ENCODE measurements around the gene TTC32.

The TTC32 gene

DNA sequence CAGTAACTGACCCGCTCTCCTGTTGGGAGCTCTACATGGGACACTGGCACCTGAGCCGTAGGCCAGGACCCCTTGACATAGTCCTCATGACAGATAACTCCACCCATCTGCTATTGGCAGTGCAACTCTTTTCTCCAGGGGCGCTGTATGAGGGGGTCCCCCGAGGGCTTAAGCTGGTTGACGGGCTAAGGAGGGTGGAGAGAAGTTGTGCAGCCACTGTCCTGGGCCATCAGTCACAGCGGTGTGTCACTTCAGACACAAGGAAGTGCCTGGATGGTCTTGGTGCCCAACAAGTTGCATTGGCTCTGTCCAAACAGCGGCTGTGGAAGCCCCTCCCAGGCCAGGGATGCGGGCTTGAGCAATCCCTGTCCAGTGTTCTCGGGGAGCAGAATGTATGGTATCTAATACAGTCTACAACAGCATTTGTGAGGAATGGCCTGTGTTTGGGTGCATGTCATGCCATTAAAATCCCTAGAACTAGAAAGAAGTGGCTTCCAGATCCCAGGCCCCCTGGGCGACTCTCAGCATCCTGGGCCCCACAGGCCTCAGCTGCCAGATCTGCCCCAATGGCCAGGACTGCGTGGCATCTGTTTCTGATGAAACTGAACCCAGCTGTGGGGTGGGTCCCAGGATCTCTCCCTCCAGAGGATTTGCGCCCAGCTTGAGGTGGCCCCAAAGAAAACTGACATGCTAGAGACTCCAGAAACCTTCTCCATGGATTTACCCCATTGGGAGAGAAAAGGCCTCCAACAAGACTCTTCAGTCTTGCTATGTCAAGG is 23.3 kb downstream of the TTC32 start:
- TF ChIP-seq EZH2 (IDR thresholded peaks at IDR 0.05; ENCODE audit: borderline replicate concordance, low read depth, low read length, severe bottlenecking): no peak
- ATAC-seq (ENCODE audit: insufficient read depth, low read depth): no peak

DNA sequence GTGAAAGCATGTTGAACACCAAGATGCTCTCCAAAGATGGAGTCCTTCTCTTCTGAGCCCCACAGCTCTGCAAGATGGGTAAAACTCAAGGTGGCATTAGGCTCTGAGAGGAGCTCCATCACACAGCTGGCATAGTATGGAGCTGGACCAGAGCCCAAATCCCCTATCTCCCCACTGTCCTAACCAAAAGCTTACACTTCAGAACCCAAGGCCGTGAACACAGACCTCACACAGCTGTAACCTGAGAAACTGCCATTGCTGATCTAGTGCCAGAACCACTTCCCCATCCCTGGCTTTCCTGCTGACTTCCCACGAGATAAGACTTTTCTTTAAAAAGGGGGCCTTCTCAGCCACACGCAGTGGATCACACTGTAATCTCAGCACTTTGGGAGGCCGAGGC is 25.0 kb downstream of the TTC32 start:
- TF ChIP-seq EZH2 (IDR thresholded peaks at IDR 0.05; ENCODE audit: borderline replicate concordance, low read depth, low read length, severe bottlenecking): no peak
- TF ChIP-seq, protein P1, sequence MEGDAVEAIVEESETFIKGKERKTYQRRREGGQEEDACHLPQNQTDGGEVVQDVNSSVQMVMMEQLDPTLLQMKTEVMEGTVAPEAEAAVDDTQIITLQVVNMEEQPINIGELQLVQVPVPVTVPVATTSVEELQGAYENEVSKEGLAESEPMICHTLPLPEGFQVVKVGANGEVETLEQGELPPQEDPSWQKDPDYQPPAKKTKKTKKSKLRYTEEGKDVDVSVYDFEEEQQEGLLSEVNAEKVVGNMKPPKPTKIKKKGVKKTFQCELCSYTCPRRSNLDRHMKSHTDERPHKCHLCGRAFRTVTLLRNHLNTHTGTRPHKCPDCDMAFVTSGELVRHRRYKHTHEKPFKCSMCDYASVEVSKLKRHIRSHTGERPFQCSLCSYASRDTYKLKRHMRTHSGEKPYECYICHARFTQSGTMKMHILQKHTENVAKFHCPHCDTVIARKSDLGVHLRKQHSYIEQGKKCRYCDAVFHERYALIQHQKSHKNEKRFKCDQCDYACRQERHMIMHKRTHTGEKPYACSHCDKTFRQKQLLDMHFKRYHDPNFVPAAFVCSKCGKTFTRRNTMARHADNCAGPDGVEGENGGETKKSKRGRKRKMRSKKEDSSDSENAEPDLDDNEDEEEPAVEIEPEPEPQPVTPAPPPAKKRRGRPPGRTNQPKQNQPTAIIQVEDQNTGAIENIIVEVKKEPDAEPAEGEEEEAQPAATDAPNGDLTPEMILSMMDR (IDR thresholded peaks at IDR 0.05; ENCODE audit: borderline replicate concordance, extremely low read depth, low read length, poor library complexity, severe bottlenecking): no peak

More for the DNA sequence above, 23.3 kb downstream of the TTC32 start:
- Histone ChIP-seq H3K9ac (ENCODE audit: low read depth, low read length) (no peak overlapping the region), H3K9me3 (ENCODE audit: insufficient read depth, low read length, severe bottlenecking) (no peaks in the 10 kb centered on the region), H3K4me3 (ENCODE audit: low read depth in 1 of 2, low read length in 2 of 2) (no peak overlapping the region), H4K20me1 (ENCODE audit: insufficient read depth, low read length) (no peaks in the 10 kb centered on the region), H3K4me2 (ENCODE audit: insufficient read depth, low read length) (no peak overlapping the region), H3K27ac (ENCODE audit: low read length) (no peak overlapping the region), H3K27me3 (ENCODE audit: insufficient read depth, low read length, poor library complexity) (no peaks in the 10 kb centered on the region), H3K36me3 (ENCODE audit: insufficient read depth, low read length) (no peaks in the 10 kb centered on the region), H3K4me1 (ENCODE audit: insufficient read depth, low read length) (no peaks in the 10 kb centered on the region), H3K79me2 (ENCODE audit: insufficient read depth, low read length) (no peaks in the 10 kb centered on the region), H2AFZ (ENCODE audit: low read depth, low read length) (no peak overlapping the region)
- DNase-seq: no peak

DNA sequence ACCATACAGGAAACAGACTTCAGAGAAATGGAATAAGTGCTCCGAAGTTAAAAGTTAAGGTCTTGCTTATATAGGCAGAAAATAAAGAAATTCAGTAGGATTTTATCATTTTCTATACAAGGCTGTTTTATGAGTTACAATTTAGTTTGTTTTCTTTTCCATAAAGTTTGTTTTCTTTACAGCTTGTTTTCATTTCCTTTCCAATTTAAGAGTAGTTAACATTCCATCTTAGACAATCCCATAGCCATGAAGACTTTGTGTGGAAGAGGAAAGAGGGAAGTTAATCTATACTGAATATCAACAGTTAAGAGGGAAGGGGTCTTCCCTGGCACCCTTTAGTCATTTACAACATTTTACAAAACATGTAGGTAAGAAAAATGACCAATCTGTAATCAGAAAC is 26.5 kb downstream of the TTC32 start:
- H3K27ac ChIP-seq (ENCODE audit: low read length): no peak overlapping the region
- DNase-seq (no peak), ATAC-seq (ENCODE audit: insufficient read depth, low read depth) (no peak)
- H3K4me2 ChIP-seq (ENCODE audit: insufficient read depth, low read length): no peak overlapping the region
- H3K9me3 ChIP-seq (ENCODE audit: insufficient read depth, low read length, severe bottlenecking): no peaks in the 10 kb centered on the region
- no peaks in the 10 kb centered on the region for H3K27me3 ChIP-seq (ENCODE audit: insufficient read depth, low read length, poor library complexity)
- no peak overlapping the region for H3K9ac ChIP-seq (ENCODE audit: low read depth, low read length)
- no peaks in the 10 kb centered on the region for H3K36me3 ChIP-seq (ENCODE audit: insufficient read depth, low read length)
- no peaks in the 10 kb centered on the region for H3K4me1 ChIP-seq (ENCODE audit: insufficient read depth, low read length)
- H3K79me2 ChIP-seq (ENCODE audit: insufficient read depth, low read length): no peaks in the 10 kb centered on the region
- H2AFZ ChIP-seq (ENCODE audit: low read depth, low read length): no peak overlapping the region
- TF ChIP-seq, protein P1 (IDR thresholded peaks at IDR 0.05; ENCODE audit: borderline replicate concordance, extremely low read depth, low read length, poor library complexity, severe bottlenecking): no peak
- no peak for TF ChIP-seq EZH2 (IDR thresholded peaks at IDR 0.05; ENCODE audit: borderline replicate concordance, low read depth, low read length, severe bottlenecking)
- H3K4me3 ChIP-seq (ENCODE audit: low read depth in 1 of 2, low read length in 2 of 2): no peak overlapping the region
- no peaks in the 10 kb centered on the region for H4K20me1 ChIP-seq (ENCODE audit: insufficient read depth, low read length)

More for the DNA sequence above, 25.0 kb downstream of the TTC32 start:
- Histone ChIP-seq H3K9me3 (ENCODE audit: insufficient read depth, low read length, severe bottlenecking) (no peaks in the 10 kb centered on the region), H3K79me2 (ENCODE audit: insufficient read depth, low read length) (no peaks in the 10 kb centered on the region), H3K4me2 (ENCODE audit: insufficient read depth, low read length) (no peak overlapping the region), H3K27ac (ENCODE audit: low read length) (no peak overlapping the region), H3K36me3 (ENCODE audit: insufficient read depth, low read length) (no peaks in the 10 kb centered on the region), H3K27me3 (ENCODE audit: insufficient read depth, low read length, poor library complexity) (no peaks in the 10 kb centered on the region), H3K4me1 (ENCODE audit: insufficient read depth, low read length) (no peaks in the 10 kb centered on the region), H3K9ac (ENCODE audit: low read depth, low read length) (no peak overlapping the region), H2AFZ (ENCODE audit: low read depth, low read length) (no peak overlapping the region), H3K4me3 (ENCODE audit: low read depth in 1 of 2, low read length in 2 of 2) (no peak overlapping the region), H4K20me1 (ENCODE audit: insufficient read depth, low read length) (no peaks in the 10 kb centered on the region)
- ATAC-seq (ENCODE audit: insufficient read depth, low read depth) (no peak; the same call in 2 of the 3 replicates), DNase-seq (no peak)

DNA sequence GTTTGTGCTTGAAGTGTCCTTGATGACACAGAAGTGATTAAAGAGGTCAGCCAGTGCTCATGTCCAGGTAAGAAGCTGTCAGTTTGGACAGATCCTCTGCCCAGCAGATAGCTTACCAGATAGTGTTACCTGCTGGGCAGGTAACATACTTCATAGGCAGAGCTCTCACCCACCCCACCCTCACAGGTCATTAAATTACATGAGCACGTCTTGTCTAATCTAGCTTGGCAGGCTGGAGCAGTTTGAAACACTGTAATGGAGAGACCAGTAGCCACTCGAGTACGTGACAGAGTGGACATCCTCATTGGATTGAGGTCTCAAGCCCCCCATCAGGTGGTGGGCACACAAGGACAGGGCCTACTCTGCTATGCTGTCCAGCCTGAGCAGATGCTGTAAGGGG is 27.1 kb downstream of the TTC32 start:
- no peaks in the 10 kb centered on the region for H3K9me3 ChIP-seq (ENCODE audit: insufficient read depth, low read length, severe bottlenecking)
- no peak for DNase-seq
- no peak overlapping the region for H2AFZ ChIP-seq (ENCODE audit: low read depth, low read length)
- H3K27me3 ChIP-seq (ENCODE audit: insufficient read depth, low read length, poor library complexity): no peaks in the 10 kb centered on the region
- no peak overlapping the region for H3K27ac ChIP-seq (ENCODE audit: low read length)
- no peak overlapping the region for H3K4me2 ChIP-seq (ENCODE audit: insufficient read depth, low read length)
- no peak overlapping the region for H3K4me3 ChIP-seq (ENCODE audit: low read depth in 1 of 2, low read length in 2 of 2)
- no peaks in the 10 kb centered on the region for H4K20me1 ChIP-seq (ENCODE audit: insufficient read depth, low read length)
- H3K4me1 ChIP-seq (ENCODE audit: insufficient read depth, low read length): no peaks in the 10 kb centered on the region
- no peaks in the 10 kb centered on the region for H3K36me3 ChIP-seq (ENCODE audit: insufficient read depth, low read length)
- H3K79me2 ChIP-seq (ENCODE audit: insufficient read depth, low read length): no peaks in the 10 kb centered on the region
- ATAC-seq (ENCODE audit: insufficient read depth, low read depth): no peak
- H3K9ac ChIP-seq (ENCODE audit: low read depth, low read length): no peak overlapping the region
- TF ChIP-seq, protein P1 (IDR thresholded peaks at IDR 0.05; ENCODE audit: borderline replicate concordance, extremely low read depth, low read length, poor library complexity, severe bottlenecking): no peak
- TF ChIP-seq EZH2 (IDR thresholded peaks at IDR 0.05; ENCODE audit: borderline replicate concordance, low read depth, low read length, severe bottlenecking): no peak
